ENCODE results near the gene SMOC2.

DNA sequence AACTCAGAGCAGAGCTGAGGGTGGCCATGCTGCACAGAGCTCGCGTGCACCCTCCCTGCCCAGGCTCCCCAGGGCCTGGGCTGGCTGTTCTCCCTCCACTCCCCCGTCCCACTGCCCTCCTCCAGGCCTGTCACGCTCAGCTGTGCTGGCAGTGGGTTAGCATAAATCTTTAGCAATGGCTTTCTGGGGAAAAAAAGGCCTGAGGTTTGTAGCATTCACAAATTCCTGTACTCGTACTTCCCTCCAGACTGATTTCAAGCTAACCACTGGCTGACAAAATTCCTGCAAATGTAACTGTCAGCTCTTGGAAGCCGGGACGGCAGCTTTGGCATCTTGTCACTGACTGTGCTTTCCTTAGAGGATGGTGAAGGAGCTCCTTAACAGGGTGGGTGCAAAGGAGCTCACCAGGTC lies 22.3 kb upstream of the SMOC2 start:
- TF ChIP-seq, protein P1, sequence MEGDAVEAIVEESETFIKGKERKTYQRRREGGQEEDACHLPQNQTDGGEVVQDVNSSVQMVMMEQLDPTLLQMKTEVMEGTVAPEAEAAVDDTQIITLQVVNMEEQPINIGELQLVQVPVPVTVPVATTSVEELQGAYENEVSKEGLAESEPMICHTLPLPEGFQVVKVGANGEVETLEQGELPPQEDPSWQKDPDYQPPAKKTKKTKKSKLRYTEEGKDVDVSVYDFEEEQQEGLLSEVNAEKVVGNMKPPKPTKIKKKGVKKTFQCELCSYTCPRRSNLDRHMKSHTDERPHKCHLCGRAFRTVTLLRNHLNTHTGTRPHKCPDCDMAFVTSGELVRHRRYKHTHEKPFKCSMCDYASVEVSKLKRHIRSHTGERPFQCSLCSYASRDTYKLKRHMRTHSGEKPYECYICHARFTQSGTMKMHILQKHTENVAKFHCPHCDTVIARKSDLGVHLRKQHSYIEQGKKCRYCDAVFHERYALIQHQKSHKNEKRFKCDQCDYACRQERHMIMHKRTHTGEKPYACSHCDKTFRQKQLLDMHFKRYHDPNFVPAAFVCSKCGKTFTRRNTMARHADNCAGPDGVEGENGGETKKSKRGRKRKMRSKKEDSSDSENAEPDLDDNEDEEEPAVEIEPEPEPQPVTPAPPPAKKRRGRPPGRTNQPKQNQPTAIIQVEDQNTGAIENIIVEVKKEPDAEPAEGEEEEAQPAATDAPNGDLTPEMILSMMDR (conservative IDR thresholded peaks at IDR 0.05; ENCODE audit: low read depth, low read length) = no peak
- TF ChIP-seq RCOR1 (IDR thresholded peaks at IDR 0.05; ENCODE audit: insufficient replicate concordance, low read length) = no peak

Data from IMR-90 (cell line).